ENCODE results near the gene ZNF519. TPM values are rescaled to one million over a fixed set of nuclear protein-coding genes. Genes with fewer than 3 reads are reported as not detected.

The ZNF519 gene
- total RNA-seq, 1 donor from 2014 or later, result not detected

DNA sequence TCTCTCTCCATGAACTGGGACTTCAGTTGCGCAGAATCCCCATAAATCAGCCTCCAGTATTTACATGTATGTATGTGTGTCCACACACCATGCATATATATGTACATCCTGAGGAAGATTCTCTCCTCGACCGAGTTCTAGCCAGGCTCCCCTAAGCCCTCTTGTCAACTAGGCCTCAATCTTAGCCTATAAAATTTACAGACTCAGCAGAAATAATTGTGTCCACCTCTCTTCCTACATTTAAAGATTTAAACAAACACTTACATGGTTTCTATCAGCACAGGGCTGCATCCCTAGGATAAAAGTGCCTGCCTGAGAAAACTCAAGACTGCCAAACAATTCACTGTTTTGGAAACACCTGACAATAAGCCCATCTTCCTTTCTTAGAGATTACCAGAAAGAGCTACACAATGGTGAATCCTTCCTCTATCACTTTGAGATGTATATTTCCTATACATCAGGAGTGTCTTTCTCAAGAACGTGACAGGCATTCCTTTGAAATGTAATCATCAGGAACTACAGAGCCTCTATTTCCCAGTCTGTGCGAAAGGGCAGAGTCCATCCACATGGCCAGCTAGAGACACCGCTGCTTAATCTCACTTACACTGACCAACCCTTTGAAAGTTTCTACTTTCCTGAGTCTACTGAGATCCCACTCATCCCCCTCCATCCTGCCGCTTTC is 39.5 kb downstream of the ZNF519 start:
- Histone ChIP-seq H3K27ac (no peak overlapping the region), H3K27me3 (no peaks in the 10 kb centered on the region), H3K4me3 (no peak overlapping the region), H3K36me3 (no peaks in the 10 kb centered on the region), H3K9me3 (no peaks in the 10 kb centered on the region), H3K4me1 (no peaks in the 10 kb centered on the region)
- intact Hi-C loops (cut with DNase I), result no loop called here
- TF ChIP-seq, protein P1, sequence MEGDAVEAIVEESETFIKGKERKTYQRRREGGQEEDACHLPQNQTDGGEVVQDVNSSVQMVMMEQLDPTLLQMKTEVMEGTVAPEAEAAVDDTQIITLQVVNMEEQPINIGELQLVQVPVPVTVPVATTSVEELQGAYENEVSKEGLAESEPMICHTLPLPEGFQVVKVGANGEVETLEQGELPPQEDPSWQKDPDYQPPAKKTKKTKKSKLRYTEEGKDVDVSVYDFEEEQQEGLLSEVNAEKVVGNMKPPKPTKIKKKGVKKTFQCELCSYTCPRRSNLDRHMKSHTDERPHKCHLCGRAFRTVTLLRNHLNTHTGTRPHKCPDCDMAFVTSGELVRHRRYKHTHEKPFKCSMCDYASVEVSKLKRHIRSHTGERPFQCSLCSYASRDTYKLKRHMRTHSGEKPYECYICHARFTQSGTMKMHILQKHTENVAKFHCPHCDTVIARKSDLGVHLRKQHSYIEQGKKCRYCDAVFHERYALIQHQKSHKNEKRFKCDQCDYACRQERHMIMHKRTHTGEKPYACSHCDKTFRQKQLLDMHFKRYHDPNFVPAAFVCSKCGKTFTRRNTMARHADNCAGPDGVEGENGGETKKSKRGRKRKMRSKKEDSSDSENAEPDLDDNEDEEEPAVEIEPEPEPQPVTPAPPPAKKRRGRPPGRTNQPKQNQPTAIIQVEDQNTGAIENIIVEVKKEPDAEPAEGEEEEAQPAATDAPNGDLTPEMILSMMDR (IDR thresholded peaks at IDR 0.05), result no peak
- DNase-seq (ENCODE audit: low spot score in 2 of 2), result no peak

DNA sequence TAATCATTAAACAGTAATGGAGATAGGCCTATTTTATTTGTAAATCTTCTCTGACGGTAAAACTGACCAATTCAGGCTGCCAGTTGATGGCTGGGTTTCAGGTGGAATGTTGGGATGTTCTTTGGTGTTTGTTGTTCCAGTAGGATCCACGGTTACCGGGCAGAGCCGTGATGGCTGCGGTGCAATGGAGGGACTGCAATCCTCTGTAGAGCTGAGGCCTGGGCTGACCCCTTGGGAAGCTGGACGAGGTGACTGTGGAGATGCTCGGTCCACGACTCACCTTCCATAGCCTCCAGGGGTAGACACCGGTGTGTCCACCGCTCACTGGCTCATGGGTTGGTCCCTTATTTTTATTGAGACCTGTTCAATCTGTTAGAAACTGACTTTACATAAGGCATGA is 42.5 kb downstream of the ZNF519 start:
- intact Hi-C loops (cut with DNase I), result no loop called here
- Histone ChIP-seq H3K27ac (no peak overlapping the region), H3K4me3 (no peak overlapping the region), H3K36me3 (no peaks in the 10 kb centered on the region), H3K4me1 (no peaks in the 10 kb centered on the region), H3K27me3 (no peaks in the 10 kb centered on the region), H3K9me3 (no peaks in the 10 kb centered on the region)
- TF ChIP-seq, protein P1 (IDR thresholded peaks at IDR 0.05), result no peak
- DNase-seq (ENCODE audit: low spot score in 2 of 2), result no peak

DNA sequence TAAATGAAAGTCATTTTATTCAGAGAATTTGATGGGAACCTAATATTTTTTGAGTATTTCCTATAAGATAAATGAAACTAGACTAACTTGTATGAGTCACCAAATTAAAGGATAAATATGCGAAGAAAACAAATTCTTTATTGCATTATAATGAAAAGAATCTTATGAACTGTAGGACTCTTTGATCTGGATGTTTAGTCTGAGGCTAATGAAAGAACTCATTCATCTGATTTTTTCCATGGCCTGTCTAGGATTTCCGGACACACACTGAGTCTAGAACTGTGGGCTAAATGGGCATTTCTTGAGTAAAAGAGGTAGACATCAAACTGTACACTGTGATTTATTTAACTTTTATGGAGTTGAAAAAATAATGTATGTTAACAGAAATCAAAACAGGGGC is 43.0 kb downstream of the ZNF519 start:
- H3K9me3 ChIP-seq, result no peaks in the 10 kb centered on the region
- H3K27me3 ChIP-seq, result no peaks in the 10 kb centered on the region
- no peaks in the 10 kb centered on the region for H3K36me3 ChIP-seq
- TF ChIP-seq, protein P1 (IDR thresholded peaks at IDR 0.05), result no peak
- H3K27ac ChIP-seq, result no peak overlapping the region
- intact Hi-C loops (cut with DNase I), result no loop called here
- no peaks in the 10 kb centered on the region for H3K4me1 ChIP-seq
- no peak for DNase-seq (ENCODE audit: low spot score in 2 of 2)
- H3K4me3 ChIP-seq, result no peak overlapping the region

DNA sequence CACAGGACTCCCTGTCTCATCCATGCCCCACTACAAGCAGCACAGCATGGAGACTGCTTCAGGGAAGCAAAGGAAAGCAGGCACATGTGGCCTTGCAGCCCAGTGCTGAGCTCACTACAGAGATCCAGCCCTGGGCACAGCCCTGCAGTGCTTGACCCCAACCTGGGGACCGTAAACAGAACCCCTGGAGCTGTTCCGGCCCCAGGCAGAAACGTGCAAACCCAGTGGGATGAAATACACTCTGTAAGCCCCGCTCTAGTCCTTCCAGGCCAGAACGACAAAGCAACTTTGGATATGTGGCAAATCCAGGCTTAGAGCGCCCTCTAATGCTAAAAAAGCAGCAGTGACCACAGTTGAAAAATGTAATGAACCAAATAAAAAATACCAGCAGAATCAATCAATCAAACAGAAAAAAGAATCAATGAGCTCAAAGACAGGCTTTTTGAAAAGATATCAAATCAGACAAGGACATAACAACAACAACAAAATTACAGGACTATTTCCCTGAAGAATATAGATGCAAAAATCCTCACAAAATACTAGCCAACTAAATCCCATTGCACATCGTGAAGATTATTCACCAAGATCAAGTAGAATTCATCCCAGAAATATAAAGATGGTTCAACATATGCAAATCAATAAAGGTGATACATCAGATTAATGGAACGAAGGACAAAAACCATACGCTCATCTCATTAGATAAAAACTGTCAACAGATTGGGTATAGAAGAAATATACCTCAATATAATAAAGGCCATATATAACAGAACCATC is 45.6 kb downstream of the ZNF519 start:
- Histone ChIP-seq H3K27ac (no peak overlapping the region), H3K27me3 (no peaks in the 10 kb centered on the region), H3K4me3 (no peak overlapping the region), H3K4me1 (no peaks in the 10 kb centered on the region), H3K36me3 (no peaks in the 10 kb centered on the region), H3K9me3 (no peaks in the 10 kb centered on the region)
- TF ChIP-seq, protein P1 (IDR thresholded peaks at IDR 0.05), result peak in 1 of 3 experiments; percentile 21
- intact Hi-C loops (cut with DNase I), result no loop called here
- no peak for DNase-seq (ENCODE audit: low spot score in 2 of 2)

DNA sequence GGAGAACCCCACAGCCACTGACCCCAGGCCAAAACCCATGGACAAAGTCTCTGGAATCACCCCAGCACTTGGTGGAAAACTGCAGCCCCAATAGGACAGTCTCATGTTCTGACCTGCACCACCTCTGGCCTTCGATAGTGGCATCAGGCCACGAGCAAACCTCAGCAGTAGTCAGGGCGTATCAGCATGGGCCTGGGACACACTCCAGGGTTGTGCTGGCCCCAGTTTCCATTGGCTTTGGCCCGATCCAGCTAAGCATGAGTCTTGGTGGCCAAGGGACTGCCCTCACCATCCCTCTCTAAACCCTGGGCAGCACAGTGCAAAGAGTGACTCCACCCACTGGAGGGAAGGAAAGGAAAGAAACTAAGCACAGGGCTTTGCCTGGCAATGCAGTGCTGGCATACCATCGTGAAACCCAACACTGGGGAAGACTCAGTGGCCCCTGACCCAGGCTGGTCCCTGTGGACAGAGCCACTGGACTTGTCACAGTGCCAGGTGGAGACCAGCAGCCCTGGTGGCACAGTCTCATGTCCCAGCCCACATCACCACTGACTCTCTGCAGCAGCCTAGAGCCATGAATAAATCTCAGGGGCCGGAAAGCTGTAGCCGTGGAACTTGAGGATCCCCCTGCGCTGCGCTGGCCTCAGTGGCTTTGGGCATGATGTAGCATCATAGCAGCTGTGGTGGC is 46.3 kb downstream of the ZNF519 start:
- no peak overlapping the region for H3K27ac ChIP-seq
- H3K4me3 ChIP-seq, result no peak overlapping the region
- no peaks in the 10 kb centered on the region for H3K27me3 ChIP-seq
- TF ChIP-seq, protein P1 (IDR thresholded peaks at IDR 0.05), result no peak
- no peaks in the 10 kb centered on the region for H3K9me3 ChIP-seq
- intact Hi-C loops (cut with DNase I), result no loop called here
- H3K36me3 ChIP-seq, result no peaks in the 10 kb centered on the region
- H3K4me1 ChIP-seq, result no peaks in the 10 kb centered on the region
- no peak for DNase-seq (ENCODE audit: low spot score in 2 of 2)
